ENCODE data around the gene DLG2. TPM values are rescaled to one million over a fixed set of nuclear protein-coding genes. Genes with fewer than 3 reads are reported as not detected.

The DLG2 gene
- total and polyA plus RNA-seq, 9 of the 15 experiments (the other 6 are each of a cell fraction or from before 2014, with no cell fraction given) = 0.52 to 1.6 (median 0.95) TPM

DNA sequence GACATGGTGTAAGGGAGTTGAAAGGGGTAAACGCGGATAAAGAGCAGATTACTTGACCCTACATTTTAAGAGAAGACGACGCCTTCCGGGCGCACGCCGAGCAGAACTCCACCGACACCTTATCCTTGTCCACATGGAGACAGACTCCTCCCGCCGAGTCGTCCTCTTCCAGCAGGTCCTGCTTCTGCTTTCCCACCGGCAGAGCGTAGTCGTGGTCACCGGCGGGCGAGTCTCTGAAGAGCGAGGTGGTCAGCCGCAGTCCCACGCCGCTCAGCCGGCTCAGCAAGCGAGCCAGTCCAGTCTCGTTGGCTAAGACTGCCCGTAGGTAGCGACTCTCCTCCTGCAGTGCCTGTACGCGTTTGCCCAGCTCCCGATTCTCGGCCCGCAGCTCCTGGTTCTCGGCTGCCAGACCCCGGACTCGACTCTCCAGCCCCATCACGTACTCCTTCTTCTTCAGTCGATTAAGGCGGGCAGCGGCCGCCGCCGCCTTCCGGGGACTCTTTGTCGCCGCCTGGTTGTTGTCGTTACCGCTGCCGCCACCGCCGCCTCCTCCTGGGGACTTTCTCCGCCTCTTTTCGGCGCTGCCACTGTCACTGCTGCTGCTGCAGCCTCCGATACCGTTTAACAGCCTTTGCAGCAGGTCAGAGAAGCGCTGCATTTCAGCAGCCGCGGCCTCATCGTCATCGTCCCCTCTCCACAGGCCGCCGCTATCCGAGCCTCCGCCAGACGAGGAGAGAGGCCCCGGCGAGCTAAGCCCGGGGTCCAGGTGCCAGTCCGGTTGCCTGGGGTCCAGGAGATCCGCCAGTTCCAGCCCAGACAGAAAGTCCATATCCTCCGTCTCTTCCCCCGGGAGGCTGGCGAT lies 36.8 kb upstream of the DLG2 start (continued):
- TF ChIP-seq, protein P1, sequence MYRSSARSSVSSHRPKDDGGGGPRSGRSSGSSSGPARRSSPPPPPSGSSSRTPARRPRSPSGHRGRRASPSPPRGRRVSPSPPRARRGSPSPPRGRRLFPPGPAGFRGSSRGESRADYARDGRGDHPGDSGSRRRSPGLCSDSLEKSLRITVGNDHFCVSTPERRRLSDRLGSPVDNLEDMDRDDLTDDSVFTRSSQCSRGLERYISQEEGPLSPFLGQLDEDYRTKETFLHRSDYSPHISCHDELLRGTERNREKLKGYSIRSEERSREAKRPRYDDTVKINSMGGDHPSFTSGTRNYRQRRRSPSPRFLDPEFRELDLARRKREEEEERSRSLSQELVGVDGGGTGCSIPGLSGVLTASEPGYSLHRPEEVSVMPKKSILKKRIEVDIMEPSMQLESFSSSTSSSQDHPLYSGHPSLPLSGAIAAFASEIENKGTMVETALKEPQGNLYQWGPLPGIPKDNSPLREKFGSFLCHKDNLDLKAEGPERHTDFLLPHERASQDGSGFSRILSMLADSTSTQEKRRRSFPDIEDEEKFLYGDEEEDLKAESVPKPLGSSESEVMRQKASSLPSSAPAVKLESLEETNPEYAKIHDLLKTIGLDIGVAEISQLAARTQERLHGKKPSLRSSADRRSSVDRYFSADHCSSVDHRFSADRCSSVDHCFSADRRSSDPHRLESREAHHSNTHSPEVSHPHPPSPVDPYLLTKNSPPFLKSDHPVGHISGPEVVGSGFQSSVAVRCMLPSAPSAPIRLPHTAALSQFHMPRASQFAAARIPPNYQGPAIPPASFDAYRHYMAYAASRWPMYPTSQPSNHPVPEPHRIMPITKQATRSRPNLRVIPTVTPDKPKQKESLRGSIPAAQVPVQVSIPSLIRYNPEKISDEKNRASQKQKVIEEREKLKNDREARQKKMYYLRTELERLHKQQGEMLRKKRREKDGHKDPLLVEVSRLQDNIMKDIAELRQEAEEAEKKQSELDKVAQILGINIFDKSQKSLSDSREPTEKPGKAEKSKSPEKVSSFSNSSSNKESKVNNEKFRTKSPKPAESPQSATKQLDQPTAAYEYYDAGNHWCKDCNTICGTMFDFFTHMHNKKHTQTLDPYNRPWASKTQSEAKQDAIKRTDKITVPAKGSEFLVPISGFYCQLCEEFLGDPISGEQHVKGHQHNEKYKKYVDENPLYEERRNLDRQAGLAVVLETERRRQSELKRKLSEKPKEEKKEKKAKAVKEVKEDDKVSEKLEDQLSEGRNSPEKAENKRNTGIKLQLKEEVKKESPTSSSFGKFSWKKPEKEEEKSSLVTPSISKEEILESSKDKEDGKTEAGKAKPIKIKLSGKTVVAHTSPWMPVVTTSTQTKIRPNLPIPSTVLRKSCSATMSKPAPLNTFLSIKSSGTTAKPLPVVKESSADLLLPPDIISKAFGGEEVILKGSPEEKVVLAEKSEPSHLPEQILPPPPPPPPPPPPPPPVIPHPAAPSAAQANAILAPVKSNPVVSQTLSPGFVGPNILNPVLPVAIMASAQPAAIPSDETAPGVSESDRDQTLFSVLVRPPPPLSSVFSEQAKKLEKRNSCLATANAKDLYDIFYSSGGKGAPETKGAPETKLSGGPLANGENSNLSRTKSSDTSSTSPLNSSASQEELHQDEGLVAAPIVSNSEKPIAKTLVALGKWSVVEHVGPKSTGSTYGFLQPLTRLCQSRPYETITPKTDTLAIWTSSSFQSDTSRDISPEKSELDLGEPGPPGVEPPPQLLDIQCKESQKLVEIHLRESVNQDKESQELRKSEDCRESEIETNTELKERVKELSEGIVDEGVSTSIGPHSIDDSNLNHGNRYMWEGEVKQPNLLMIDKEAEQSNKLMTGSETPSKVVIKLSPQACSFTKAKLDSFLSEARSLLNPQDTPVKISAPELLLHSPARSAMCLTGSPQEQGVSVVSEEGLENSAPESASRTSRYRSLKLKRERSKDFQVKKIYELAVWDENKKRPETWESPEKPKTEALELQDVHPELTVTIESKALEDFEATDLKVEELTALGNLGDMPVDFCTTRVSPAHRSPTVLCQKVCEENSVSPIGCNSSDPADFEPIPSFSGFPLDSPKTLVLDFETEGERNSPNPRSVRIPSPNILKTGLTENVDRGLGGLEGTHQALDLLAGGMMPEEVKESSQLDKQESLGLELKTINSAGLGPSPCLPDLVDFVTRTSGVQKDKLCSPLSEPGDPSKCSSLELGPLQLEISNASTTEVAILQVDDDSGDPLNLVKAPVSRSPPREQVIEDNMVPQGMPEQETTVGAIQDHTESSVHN (IDR thresholded peaks at IDR 0.05; ENCODE audit: borderline replicate concordance in 1 of 2, low read depth in 1 of 2) = no peak
- no peak; the same call in 1 of the 2 replicates for TF ChIP-seq TEAD4 (IDR thresholded peaks at IDR 0.05; ENCODE audit: low read length)
- no peak for TF ChIP-seq TEAD4 (CRISPR knock-in tag; IDR thresholded peaks at IDR 0.05; ENCODE audit: borderline replicate concordance)
- TF ChIP-seq, protein P2, sequence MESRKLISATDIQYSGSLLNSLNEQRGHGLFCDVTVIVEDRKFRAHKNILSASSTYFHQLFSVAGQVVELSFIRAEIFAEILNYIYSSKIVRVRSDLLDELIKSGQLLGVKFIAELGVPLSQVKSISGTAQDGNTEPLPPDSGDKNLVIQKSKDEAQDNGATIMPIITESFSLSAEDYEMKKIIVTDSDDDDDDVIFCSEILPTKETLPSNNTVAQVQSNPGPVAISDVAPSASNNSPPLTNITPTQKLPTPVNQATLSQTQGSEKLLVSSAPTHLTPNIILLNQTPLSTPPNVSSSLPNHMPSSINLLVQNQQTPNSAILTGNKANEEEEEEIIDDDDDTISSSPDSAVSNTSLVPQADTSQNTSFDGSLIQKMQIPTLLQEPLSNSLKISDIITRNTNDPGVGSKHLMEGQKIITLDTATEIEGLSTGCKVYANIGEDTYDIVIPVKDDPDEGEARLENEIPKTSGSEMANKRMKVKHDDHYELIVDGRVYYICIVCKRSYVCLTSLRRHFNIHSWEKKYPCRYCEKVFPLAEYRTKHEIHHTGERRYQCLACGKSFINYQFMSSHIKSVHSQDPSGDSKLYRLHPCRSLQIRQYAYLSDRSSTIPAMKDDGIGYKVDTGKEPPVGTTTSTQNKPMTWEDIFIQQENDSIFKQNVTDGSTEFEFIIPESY (CRISPR knock-in tag; IDR thresholded peaks at IDR 0.05) = no peak
- TF ChIP-seq IFI16 (CRISPR knock-in tag; IDR thresholded peaks at IDR 0.05) = no peak
- no peak for TF ChIP-seq TSC22D4 (tag; IDR thresholded peaks at IDR 0.05)
- no peak; the same call in 1 of the 2 replicates for TF ChIP-seq FOXK1 (CRISPR knock-in tag; IDR thresholded peaks at IDR 0.05; ENCODE audit: borderline replicate concordance)
- no peak for TF ChIP-seq PCBP2 (IDR thresholded peaks at IDR 0.05; ENCODE audit: low read depth, low read length, poor library complexity, severe bottlenecking)
- TF ChIP-seq HNRNPK (IDR thresholded peaks at IDR 0.05; ENCODE audit: low read depth, low read length, poor library complexity, severe bottlenecking) = no peak
- TF ChIP-seq SP2 (IDR thresholded peaks at IDR 0.05; ENCODE audit: extremely low read depth, low read depth, low read length, poor library complexity, severe bottlenecking) = no peak
- TF ChIP-seq FOXM1 (IDR thresholded peaks at IDR 0.05; ENCODE audit: low read depth) = no peak
- no peak for TF ChIP-seq FOXM1 (CRISPR knock-in tag; IDR thresholded peaks at IDR 0.05; ENCODE audit: low read depth)
- TF ChIP-seq, protein P3, sequence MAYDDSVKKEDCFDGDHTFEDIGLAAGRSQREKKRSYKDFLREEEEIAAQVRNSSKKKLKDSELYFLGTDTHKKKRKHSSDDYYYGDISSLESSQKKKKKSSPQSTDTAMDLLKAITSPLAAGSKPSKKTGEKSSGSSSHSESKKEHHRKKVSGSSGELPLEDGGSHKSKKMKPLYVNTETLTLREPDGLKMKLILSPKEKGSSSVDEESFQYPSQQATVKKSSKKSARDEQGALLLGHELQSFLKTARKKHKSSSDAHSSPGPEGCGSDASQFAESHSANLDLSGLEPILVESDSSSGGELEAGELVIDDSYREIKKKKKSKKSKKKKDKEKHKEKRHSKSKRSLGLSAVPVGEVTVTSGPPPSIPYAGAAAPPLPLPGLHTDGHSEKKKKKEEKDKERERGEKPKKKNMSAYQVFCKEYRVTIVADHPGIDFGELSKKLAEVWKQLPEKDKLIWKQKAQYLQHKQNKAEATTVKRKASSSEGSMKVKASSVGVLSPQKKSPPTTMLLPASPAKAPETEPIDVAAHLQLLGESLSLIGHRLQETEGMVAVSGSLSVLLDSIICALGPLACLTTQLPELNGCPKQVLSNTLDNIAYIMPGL (CRISPR knock-in tag; IDR thresholded peaks at IDR 0.05) = no peak

Measured in K562 (cell line).